HG02973 (cell line): Measurements from ENCODE around the gene PERM1.

Experiments used
- ATAC-seq: cut with Tn5 transposase; IDR thresholded peaks from one replicate; pipeline ENCODE4 v1.9.1; 2021; ENCODE audit warnings: moderate library complexity; ENCODE audit not compliant: unreplicated experiment

The PERM1 gene

DNA sequence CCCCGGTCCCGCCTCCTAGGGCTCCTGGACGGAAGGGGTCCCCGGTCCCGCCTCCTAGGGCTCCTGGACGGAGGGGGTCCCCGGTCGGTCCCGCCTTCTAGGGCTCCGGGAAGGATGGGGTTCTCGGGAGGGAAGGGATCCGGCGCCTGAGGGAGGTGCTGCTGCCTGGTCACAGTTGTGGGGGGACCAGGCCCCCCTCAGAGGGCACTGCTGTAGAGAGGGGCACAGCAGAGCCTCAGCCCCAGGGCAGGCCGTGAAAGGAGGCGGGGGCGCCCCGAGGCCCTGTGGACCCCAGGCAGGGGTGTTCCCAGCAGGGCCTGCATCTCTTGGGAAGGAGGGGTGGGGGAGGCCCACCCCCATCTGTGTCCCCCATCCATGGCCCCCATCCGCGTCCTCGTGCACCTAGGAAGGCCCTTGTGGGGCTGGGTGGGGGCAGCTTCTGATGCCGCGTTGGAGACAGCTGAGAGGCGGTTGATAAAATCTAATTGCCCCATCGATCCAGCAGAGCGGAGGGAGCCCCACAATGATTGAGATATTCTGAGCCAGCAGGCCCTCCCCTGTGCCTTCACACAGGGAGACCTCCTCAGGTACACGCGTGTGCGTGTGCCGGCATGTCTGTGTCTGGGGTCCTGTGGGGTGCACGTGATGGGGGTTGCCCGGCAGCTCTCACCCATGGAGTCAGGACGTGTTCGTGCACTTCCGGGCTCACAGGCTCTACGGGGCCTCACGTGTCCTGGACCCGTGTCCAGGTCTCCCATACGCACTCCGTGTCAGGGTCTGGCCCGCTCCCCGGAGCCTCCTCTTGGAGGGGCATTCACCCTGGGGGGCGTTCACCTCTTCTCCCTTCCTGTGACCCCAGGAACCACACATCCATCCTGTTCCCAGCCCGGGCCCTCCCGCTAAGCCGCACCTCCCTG is 45.3 kb downstream of the PERM1 start:
- ATAC-seq = no peak

DNA sequence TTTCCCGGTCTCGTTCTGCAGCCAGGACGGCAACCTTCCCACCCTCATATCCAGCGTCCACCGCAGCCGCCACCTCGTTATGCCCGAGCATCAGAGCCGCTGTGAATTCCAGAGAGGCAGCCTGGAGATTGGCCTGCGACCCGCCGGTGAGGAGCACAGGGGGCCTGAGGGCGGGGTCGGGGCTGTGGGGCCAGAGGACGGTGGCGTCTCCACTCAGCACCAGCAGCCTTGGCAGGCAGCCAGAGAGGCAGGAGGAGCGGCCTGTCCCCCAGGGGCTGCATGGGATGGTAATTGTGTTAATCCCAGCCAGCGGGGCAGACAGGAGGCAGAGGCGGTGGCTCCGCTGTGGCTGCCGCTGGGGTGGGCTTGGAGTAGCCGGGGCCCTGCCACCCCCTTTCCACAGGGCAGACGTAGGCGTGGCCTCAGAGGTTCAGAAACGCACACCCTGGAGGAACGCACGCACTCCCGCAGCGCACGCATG is 46.1 kb downstream of the PERM1 start:
- ATAC-seq = no peak

DNA sequence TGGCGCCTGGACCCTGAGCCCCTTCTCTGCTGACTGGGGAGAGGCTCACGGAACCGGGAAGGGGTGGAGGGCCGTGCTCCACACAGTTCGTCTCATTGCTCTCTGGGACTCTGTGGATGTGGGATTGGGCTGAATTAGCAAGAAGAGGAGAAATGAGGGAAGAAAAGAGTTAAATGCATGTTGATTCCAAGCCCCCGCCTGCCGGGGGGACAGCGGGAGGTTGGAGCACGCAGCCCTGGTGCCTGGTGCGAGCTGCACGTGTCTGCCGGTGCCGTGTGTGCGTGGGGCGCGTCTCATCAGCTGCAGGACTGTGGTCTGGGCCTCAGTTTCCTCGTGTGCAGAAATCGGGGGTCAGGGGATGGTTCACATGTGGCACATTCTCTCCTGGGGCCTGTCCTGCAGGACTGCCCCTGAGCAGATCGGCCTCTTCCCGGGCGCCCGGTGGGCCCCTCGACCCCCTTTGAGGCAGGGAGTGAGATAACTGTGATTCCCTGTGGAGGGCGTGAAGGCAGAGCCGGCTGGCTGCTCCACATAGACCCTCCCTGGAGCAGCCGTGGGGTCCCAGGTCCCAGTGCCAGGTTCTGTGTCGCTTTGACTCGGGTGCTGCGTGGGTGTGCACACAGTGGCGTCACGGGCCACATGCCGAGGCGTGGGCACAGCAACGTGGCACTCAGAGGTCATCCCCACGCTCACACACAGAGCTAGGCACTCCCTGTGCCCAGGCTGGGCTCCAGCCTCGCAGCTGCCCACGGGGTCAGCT is 46.7 kb downstream of the PERM1 start:
- ATAC-seq = no peak

DNA sequence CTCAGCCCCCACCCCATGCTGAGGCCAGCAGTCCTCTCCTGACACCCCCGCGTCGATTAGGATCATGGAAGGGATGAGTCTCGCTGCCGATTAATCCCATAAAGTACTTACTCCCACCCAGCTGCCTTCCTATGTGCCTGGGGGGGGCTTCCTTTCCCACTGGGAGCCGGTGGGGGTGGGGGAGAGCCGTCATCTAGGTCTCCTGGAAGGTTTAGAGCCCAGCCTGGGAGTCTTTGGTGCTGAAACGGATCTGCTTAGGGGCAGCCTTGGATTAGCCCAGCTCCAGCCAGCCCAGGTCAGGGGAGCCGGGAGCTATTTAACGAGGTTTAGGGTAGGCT is 48.3 kb downstream of the PERM1 start:
- no peak for ATAC-seq

DNA sequence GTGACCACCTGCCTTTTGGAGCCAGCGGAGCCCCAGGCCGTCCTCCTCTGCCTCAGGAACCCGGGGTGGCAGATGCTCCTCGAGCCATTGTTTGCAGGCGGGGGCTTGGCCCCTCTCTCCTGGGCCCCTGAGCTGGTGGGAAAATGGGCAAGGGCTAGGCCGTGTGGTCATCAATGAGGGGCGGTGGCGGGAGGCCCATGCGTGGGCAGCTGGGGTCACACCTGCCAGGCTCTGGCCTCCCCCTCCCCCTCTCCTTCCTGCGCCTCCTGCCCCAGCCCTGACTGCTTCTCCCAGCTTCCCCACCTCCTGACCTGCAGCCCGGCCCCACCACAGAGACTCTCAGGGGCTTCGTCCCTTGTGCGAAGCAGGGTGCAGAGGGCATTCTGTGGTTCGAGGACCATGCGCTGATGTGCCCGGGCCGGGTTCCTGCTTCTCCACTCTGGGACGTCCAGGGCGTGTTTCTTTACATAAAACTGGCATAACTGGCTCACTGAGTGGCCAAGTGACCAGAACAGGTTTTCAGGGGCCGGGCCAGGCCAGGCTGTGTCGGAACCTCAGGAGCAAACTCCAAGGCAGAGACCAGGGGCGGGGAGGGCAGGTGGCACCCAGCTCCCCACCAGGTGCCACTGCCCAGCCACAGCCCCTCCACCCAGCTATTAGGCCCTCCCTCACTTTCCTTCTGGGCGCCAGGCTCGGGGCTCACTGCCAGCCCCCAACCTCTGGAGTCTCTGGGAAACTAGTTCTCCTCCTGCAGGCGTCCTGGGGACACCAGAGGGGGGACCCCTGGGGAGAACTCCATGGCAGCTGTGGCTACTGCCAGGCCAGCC is 48.9 kb downstream of the PERM1 start:
- ATAC-seq = no peak

DNA sequence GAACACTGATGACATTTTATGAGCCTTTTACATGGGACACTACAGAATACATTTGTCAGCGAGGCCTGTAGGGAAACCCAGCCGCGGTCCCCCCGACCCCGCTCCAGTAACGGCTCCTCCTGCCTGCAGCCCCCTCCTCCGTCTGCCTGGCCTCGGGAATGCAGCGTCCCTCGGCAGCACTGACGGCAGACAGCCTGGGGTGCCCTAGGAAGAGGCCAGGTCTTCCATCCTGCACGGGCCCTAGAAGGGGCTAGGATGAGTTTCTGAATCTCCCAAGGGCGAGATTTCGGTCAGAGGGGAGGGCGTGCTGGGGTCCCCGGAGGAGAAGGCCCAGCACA is 49.8 kb downstream of the PERM1 start:
- ATAC-seq = no peak

DNA sequence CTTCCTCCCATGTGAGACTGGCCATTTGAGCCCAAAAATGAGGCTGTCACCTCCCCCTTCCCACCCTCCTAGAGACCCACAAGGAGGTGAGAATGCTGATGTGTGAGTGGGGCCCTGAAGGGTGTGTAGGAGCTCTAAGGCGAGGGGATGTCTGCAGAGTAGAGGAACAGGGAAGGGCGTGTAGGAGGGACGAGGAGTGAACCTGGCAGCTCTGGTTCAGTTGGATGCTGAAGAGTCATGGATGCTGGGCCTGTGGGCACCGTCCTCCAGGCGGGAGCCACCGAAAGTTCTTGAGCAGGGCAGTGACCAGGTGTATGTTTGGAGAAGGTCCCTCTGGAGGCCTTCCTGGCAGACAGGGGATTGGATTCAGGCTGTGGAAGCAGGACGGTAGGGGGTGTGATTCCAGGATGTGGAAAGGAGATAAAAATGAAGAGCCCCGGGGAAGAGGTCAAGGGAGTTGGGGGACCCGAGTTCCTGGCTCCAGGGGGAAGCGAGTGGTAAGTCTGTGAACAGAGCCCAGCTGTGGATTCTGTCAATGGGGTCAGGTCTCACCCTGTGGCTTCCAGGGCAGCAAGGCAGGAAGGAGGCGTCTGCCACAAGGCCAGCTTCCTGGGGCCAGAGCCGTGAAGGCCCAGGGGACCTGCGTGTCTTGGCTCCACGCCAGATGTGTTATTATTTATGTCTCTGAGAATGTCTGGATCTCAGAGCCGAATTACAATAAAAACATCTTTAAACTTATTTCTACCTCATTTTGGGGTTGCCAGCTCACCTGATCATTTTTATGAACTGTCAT is 50.3 kb downstream of the PERM1 start:
- ATAC-seq = no peak

DNA sequence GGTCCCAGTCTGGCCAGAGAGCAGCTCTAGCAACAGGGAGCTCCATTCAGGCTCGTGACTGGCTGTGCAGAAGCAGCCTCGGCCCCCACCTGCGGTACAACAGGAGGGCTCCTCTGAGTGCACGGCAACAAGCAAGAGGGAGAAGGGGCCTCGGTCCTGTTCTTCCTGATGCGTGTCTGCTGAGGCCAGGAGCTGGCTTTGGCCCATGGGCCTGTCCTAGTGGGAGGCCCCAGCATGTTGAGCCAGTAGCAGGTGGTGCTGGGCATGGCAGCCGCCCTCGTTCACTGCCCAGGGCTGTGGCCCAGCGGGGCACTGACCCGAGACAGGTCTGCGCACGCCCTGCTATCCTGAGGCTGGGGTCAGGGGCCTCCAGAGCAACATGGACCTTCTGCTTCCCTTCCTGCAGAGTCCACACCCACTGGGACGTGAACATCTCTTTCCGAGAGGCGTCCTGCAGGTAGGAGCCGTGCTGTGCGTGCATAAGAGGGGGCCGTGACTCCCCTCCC is 51.2 kb downstream of the PERM1 start:
- no peak for ATAC-seq

DNA sequence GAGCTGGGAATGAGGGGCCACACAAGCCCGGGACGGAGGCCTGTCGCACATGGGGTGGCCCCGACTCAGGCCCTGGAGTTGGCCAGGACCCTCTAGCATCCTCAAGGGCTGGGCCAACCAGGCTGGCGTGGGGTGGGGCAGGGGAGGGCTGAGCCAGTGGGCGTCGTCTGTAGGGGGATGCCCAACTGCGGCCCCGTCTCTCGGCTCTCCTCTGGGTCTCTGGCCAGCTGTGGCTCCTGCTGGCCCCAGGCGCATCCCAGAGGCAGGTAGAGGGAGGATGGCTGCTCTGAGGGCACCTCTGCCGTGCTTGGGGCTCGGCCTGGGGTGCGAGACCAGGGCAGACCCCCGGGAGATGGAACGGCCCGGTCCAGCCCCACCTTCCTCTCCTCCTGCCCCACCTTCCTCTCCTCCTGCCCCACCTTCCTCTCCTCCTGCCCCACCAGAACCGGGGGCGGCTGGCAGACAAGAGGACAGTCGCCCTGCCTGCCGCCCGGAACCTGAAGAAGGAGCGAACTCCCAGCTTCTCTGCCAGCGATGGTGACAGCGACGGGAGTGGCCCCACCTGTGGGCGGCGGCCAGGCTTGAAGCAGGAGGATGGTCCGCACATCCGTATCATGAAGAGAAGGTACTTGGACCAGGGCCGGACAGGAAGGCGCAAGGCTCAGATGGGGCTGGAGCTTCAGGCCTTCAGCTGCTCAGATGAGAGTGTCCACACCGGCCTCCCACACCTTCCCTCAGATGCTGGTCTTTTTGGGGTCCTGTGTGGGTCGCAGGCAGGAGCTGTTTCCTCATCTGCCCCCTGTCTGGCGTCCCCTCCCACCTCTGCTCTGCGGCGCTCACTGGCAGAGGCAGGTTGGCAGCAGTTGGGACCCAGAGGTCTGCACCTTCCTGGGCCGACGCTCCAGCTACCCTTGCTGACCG is 51.9 kb downstream of the PERM1 start:
- ATAC-seq = no peak

DNA sequence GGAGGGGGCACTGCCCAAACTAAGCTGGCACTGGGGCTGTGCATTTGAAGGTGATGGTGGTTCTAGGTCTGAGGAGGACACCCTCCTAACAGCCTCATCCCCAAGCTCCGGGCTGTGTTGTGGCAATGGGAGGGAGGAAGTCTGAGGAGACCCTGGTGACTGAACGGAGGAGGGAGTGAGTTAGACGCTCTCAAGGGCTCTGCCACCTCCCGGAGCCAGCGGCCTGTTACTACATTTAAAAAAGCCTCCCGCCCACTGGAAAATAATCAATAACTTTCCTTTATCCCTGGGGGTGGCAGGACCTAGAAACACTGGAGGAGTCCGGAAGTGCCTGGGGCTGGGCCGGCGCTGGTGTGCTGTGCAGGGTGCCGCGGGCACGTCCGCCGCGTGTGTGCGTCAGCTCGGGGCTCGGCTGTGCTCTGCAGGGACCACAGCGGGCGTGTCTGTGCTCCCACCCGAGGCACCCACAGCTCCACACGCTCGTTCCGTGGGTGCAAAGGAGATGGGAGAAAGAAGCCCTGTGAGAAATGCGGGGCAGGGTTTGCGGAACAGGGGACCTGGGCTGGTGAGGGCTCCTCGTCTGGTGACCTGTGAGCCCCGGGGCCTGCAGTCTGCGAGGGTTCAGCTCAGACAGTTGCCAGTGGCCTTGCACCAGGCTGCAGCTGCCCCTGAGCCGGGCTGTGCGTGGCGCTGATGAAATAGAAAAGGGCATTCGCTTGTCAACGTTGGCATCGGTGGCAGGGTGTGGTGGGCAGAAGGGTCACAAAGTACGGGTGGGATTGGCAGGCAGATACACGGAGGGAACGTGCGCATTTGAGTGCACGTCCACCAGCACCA is 52.9 kb downstream of the PERM1 start:
- ATAC-seq = no peak

DNA sequence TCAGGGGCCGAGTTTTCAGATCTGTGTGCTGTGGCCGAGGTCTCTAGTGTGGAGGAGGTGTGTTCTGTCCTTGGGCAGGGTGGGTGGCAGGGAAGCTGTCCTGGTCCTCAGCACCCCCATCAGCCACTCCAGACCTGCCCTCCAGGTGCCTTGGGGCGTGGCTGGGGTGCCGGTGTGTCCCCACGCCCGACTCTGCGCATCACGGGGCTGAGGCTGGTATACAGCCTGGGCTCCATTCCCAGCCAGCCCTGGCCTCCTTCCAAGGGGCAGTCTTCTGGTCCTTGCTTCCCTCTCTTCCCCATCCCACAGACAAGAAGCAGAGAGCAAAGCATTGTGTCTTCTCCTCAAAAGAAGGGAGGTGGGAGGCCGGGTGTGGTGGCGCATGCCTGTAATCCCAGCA is 54.1 kb downstream of the PERM1 start:
- no peak for ATAC-seq

DNA sequence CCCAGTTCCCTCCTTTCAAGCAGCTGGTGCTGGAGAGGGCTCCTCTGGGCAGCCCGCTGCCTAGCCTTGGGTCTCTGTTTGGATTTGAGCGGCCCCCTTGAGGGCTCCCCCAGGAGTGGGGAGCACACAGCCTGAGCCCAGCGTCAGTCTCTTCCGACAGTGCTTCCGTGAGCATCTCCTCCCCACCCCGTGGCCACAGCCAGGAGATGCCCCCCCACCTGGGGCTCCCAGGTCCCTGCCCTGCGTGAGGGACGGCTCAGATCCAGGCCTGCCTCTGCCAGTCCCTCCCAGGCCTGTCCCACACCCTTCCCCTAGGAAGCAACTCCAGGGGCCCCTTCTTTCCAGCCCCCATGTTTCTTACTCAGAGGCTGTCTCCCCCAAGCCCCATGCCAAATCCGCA is 54.7 kb downstream of the PERM1 start:
- ATAC-seq = no peak

DNA sequence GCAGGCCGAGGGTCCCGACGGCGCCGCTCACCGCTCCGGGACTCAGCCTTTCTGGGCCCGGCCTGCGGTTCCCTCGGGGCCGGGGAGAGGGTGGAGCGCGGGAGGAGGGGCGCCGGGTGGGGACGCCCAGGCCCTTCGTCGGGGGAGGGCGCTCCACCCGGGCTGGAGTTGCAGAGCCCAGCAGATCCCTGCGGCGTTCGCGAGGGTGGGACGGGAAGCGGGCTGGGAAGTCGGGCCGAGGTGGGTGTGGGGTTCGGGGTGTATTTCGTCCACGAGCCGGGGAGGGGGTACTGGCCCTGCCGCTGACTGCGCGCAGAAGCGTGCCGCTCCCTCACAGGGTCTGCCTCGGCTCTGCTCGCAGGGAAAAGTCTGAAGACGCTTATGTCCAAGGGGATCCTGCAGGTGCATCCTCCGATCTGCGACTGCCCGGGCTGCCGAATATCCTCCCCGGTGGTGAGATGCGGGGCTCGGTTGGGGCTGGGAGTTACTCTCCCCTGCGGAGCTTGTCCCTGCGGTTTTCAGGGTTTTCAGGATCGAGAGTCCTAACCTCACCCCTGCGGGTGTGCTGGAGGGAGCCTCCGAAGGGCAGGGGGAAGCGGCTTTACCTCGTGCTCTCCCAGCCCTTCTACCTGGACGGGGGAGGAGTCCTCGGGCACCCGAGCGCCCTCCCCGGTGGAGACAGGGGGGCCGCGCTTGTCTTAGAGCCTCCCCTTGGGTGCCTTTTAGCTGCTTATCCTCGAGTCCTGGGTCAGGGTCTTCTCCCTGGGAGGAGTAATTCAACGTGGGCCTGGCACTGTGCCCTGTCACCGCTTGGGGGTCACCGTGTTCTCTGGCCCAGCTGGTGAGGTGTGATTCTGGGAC is 56.1 kb downstream of the PERM1 start:
- no peak for ATAC-seq
